Inflammatory macrophage treated with lipopolysaccharide for 1 hour (primary cell): ENCODE data around the gene SMIM44.
"Not testable (repeated sequence)": the region's sequence is repeated elsewhere in the genome, so short reads cannot be mapped to it uniquely, and the experiment has no call there.

Source experiments
- DNase-seq, 2 donors: peaks; one replicate each; pipeline ENCODE4 v3.0.0-alpha.2; 2020 to 2022

SMIM44 gene

GRCh38 chr19:3456925-3457527 lies 26.2 kb downstream of the SMIM44 start:
- DNase-seq = no peak

GRCh38 chr19:3455960-3456601 lies 27.2 kb downstream of the SMIM44 start:
- no peak for DNase-seq

GRCh38 chr19:3455393-3455955 lies 27.8 kb downstream of the SMIM44 start:
- no peak for DNase-seq

GRCh38 chr19:3454656-3455392 lies 28.4 kb downstream of the SMIM44 start:
- DNase-seq = no peak

- no peak for DNase-seq
Observed at GRCh38 chr19:3453840-3454239, 29.4 kb downstream of the SMIM44 start.

GRCh38 chr19:3452942-3453214 lies 30.4 kb downstream of the SMIM44 start:
- not testable (repeated sequence) for DNase-seq

GRCh38 chr19:3452171-3452941 lies 30.9 kb downstream of the SMIM44 start:
- DNase-seq = peak; percentile 57 to 89

GRCh38 chr19:3451451-3451866 lies 31.8 kb downstream of the SMIM44 start:
- no peak for DNase-seq

GRCh38 chr19:3450796-3451411 lies 32.3 kb downstream of the SMIM44 start:
- peak; percentile 93 to 99 for DNase-seq

- DNase-seq = no peak
Observed at GRCh38 chr19:3448616-3449334, 34.5 kb downstream of the SMIM44 start.

- DNase-seq = not testable (repeated sequence)
Observed at GRCh38 chr19:3446657-3447056, 36.6 kb downstream of the SMIM44 start.

- DNase-seq = no peak
Observed at GRCh38 chr19:3444695-3445234, 38.5 kb downstream of the SMIM44 start.

- DNase-seq = no peak
Observed at GRCh38 chr19:3443840-3444694, 39.2 kb downstream of the SMIM44 start.

- no peak for DNase-seq
Observed at GRCh38 chr19:3442487-3443071, 40.7 kb downstream of the SMIM44 start.

GRCh38 chr19:3441986-3442329 lies 41.3 kb downstream of the SMIM44 start:
- no peak for DNase-seq

GRCh38 chr19:3441089-3441985 lies 41.9 kb downstream of the SMIM44 start:
- DNase-seq = no peak

GRCh38 chr19:3440082-3440481 lies 43.2 kb downstream of the SMIM44 start:
- peak; percentile 51 to 91 for DNase-seq

- peak; percentile 98 for DNase-seq
Observed at GRCh38 chr19:3434630-3435553, 48.3 kb downstream of the SMIM44 start.
